ENCODE data around the gene NINJ1.

Gene NINJ1

DNA sequence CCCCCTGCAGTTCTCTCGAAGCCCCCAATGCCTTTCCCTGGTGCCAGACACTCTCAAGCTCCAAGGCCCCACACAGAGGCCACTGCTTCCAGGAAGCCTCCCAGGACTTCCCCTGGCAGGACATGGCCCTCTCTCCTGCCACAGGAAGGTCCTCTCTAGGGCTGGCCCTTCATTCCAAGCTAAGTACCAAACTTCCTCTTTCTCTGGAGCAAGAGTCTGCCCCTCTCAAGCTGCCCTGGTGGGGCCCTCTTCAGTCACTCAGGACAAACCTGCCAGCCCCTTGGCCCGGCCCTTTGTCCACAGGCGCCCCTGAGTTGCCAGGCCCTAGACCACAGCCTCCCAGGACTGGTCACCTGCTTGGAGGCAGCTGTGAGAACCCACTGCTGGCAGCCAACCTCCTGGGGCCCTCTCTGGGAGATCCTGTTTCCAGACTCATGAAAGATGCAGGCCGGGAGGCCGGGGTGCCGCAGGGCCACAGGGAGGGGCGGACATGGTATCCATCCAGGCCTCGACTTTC lies 6.6 kb downstream of the NINJ1 start:
- H4K8ac ChIP-seq (ENCODE audit: low read depth, low read length), result no peak overlapping the region
- no peak overlapping the region for H3K4me2 ChIP-seq (ENCODE audit: insufficient read depth, low read length, poor library complexity, severe bottlenecking)
- WGBS, 2 donors (ENCODE audit: extremely low coverage in 2 of 2, insufficient read length in 2 of 2, insufficient replicate concordance in 1 of 2), result no CpG with 5 or more reads among the region's 8 CpGs
- H4K91ac ChIP-seq (ENCODE audit: low read depth, low read length, poor library complexity), result no peak overlapping the region
- peaks cover 14 to 18% of the 10 kb centered on the region in 2 donors for H3K4me1 ChIP-seq (ENCODE audit: control insufficient read depth in 2 of 2, insufficient read depth in 1 of 2, low read depth in 1 of 2, low read length in 2 of 2)
- H3K27me3 ChIP-seq (ENCODE audit: control insufficient read depth in 3 of 3, insufficient read depth in 3 of 3, low read depth in 1 of 3, low read length in 3 of 3), result no peaks in the 10 kb centered on the region
- H3K14ac ChIP-seq (ENCODE audit: low read length), result no peak overlapping the region
- no peak overlapping the region for H2BK12ac ChIP-seq (ENCODE audit: low read length)
- H3K9me3 ChIP-seq (replicated peaks in 1 of 2; ENCODE audit: control insufficient read depth in 2 of 2, insufficient read depth in 1 of 2, low read depth in 1 of 2, low read length in 2 of 2), result no peaks in the 10 kb centered on the region
- H3K36me3 ChIP-seq (replicated peaks in 1 of 2; ENCODE audit: control insufficient read depth in 2 of 2, insufficient read depth in 2 of 2, low read length in 2 of 2), result peaks cover 10% of the 10 kb centered on the region in 2 donors
- peak overlapping the region; percentile 20 for H3K18ac ChIP-seq (ENCODE audit: low read length)
- H3K23ac ChIP-seq (ENCODE audit: low read depth, low read length, poor library complexity), result no peak overlapping the region
- peaks cover 12% of the 10 kb centered on the region for H3K79me1 ChIP-seq (ENCODE audit: low read depth, low read length)
- H2BK120ac ChIP-seq (ENCODE audit: low read depth, low read length), result no peak overlapping the region
- no peak for DNase-seq (ENCODE audit: low spot score)
- no peak overlapping the region for H2AFZ ChIP-seq (ENCODE audit: low read length)
- H3K4ac ChIP-seq (ENCODE audit: low read length), result no peak overlapping the region
- H3K9ac ChIP-seq (ENCODE audit: low read depth, low read length, poor library complexity), result no peak overlapping the region
- no peak overlapping the region for H2AK5ac ChIP-seq (ENCODE audit: low read depth, low read length)
- H3K27ac ChIP-seq (replicated peaks; ENCODE audit: low read length), result no peak overlapping the region
- no peak overlapping the region for H3K4me3 ChIP-seq (ENCODE audit: low read length in 2 of 2)
- H2BK5ac ChIP-seq (ENCODE audit: low read length), result no peak overlapping the region
- H2BK15ac ChIP-seq (ENCODE audit: low read length), result no peak overlapping the region

GRCh38 chr9:93126825-93127368 lies 7.2 kb downstream of the NINJ1 start:
- Histone ChIP-seq H3K27ac (replicated peaks; ENCODE audit: low read length) (peak overlapping the region; percentile 42), H3K79me1 (ENCODE audit: low read depth, low read length) (peaks cover 8% of the 10 kb centered on the region), H3K9ac (ENCODE audit: low read depth, low read length, poor library complexity) (no peak overlapping the region), H3K4ac (ENCODE audit: low read length) (no peak overlapping the region), H3K36me3 (replicated peaks in 1 of 2; ENCODE audit: control insufficient read depth in 2 of 2, insufficient read depth in 2 of 2, low read length in 2 of 2) (peaks cover 10% of the 10 kb centered on the region in 2 donors), H3K9me3 (replicated peaks in 1 of 2; ENCODE audit: control insufficient read depth in 2 of 2, insufficient read depth in 1 of 2, low read depth in 1 of 2, low read length in 2 of 2) (no peaks in the 10 kb centered on the region), H2BK15ac (ENCODE audit: low read length) (no peak overlapping the region), H3K27me3 (ENCODE audit: control insufficient read depth in 3 of 3, insufficient read depth in 3 of 3, low read depth in 1 of 3, low read length in 3 of 3) (no peaks in the 10 kb centered on the region), H2BK12ac (ENCODE audit: low read length) (no peak overlapping the region), H3K4me1 (ENCODE audit: control insufficient read depth in 2 of 2, insufficient read depth in 1 of 2, low read depth in 1 of 2, low read length in 2 of 2) (peaks cover 12 to 18% of the 10 kb centered on the region in 2 donors), H4K8ac (ENCODE audit: low read depth, low read length) (no peak overlapping the region), H3K4me3 (ENCODE audit: low read length in 2 of 2) (no peak overlapping the region), H3K14ac (ENCODE audit: low read length) (no peak overlapping the region), H3K18ac (ENCODE audit: low read length) (peak overlapping the region; percentile 64), H4K91ac (ENCODE audit: low read depth, low read length, poor library complexity) (no peak overlapping the region), H2BK120ac (ENCODE audit: low read depth, low read length) (no peak overlapping the region), H2AFZ (ENCODE audit: low read length) (peak overlapping the region; percentile 42), H2AK5ac (ENCODE audit: low read depth, low read length) (no peak overlapping the region), H3K23ac (ENCODE audit: low read depth, low read length, poor library complexity) (no peak overlapping the region), H3K4me2 (ENCODE audit: insufficient read depth, low read length, poor library complexity, severe bottlenecking) (no peak overlapping the region), H2BK5ac (ENCODE audit: low read length) (no peak overlapping the region)
- WGBS, 2 donors (ENCODE audit: extremely low coverage in 2 of 2, insufficient read length in 2 of 2, insufficient replicate concordance in 1 of 2), result no CpG with 5 or more reads among the region's 18 CpGs
- DNase-seq (ENCODE audit: low spot score), result no peak

DNA sequence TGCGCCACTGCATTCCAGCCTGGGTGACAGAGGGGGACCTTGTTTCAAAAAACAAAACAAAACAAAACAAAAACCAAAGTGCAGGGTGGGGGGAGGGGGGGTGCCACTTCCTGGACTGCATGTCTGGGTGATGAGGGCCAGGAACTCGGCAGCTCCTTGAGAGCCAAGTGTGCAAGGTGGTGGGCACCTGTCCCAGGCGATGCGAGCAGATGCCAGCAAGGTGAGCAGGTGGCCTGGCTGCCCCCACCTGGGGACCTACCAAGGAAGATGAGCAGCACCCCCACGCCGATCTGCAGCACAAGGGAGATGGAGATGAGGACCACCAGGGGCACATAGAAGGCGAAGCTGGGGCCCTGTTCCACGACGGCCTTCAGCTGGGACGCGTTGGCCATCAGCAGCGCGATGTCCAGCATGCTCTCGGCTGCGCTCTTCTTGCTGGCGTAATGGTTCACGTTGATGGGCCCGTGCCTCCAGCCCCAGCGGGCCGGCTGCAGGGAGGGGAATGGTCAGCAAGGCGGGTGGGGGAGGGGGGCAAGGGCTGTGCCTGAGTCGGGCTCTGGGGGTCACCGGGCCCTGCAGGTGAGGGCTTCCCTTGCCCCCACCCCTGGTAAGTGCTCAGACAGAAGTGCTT lies 7.8 kb downstream of the NINJ1 start:
- Histone ChIP-seq H3K4me2 (ENCODE audit: insufficient read depth, low read length, poor library complexity, severe bottlenecking) (no peak overlapping the region), H4K91ac (ENCODE audit: low read depth, low read length, poor library complexity) (no peak overlapping the region), H3K14ac (ENCODE audit: low read length) (peak overlapping the region; percentile 91), H2AK5ac (ENCODE audit: low read depth, low read length) (no peak overlapping the region), H3K9me3 (replicated peaks in 1 of 2; ENCODE audit: control insufficient read depth in 2 of 2, insufficient read depth in 1 of 2, low read depth in 1 of 2, low read length in 2 of 2) (no peaks in the 10 kb centered on the region), H2AFZ (ENCODE audit: low read length) (peak overlapping the region; percentile 42), H3K23ac (ENCODE audit: low read depth, low read length, poor library complexity) (no peak overlapping the region), H3K27me3 (ENCODE audit: control insufficient read depth in 3 of 3, insufficient read depth in 3 of 3, low read depth in 1 of 3, low read length in 3 of 3) (no peaks in the 10 kb centered on the region), H3K18ac (ENCODE audit: low read length) (peak overlapping the region; percentile 95), H2BK120ac (ENCODE audit: low read depth, low read length) (no peak overlapping the region), H4K8ac (ENCODE audit: low read depth, low read length) (no peak overlapping the region), H3K4ac (ENCODE audit: low read length) (no peak overlapping the region), H2BK15ac (ENCODE audit: low read length) (peak overlapping the region; percentile 99), H2BK12ac (ENCODE audit: low read length) (no peak overlapping the region), H3K4me3 (ENCODE audit: low read length in 2 of 2) (no peak overlapping the region), H3K79me1 (ENCODE audit: low read depth, low read length) (peaks cover 5% of the 10 kb centered on the region), H3K9ac (ENCODE audit: low read depth, low read length, poor library complexity) (peak overlapping the region; percentile 76), H3K36me3 (replicated peaks in 1 of 2; ENCODE audit: control insufficient read depth in 2 of 2, insufficient read depth in 2 of 2, low read length in 2 of 2) (peaks cover 10 to 12% of the 10 kb centered on the region in 2 donors), H3K27ac (replicated peaks; ENCODE audit: low read length) (no peak overlapping the region), H3K4me1 (ENCODE audit: control insufficient read depth in 2 of 2, insufficient read depth in 1 of 2, low read depth in 1 of 2, low read length in 2 of 2) (peaks cover 12 to 18% of the 10 kb centered on the region in 2 donors), H2BK5ac (ENCODE audit: low read length) (peak overlapping the region; percentile 70)
- WGBS, 2 donors (ENCODE audit: extremely low coverage in 2 of 2, insufficient read length in 2 of 2, insufficient replicate concordance in 1 of 2), result no CpG with 5 or more reads among the region's 23 CpGs
- no peak for DNase-seq (ENCODE audit: low spot score)

GRCh38 chr9:93125331-93125894 lies 8.6 kb downstream of the NINJ1 start:
- H3K36me3 ChIP-seq (replicated peaks in 1 of 2; ENCODE audit: control insufficient read depth in 2 of 2, insufficient read depth in 2 of 2, low read length in 2 of 2), result peaks cover 10 to 12% of the 10 kb centered on the region in 2 donors
- no peak overlapping the region for H2BK15ac ChIP-seq (ENCODE audit: low read length)
- no CpG with 5 or more reads among the region's 10 CpGs for WGBS, 2 donors (ENCODE audit: extremely low coverage in 2 of 2, insufficient read length in 2 of 2, insufficient replicate concordance in 1 of 2)
- H4K8ac ChIP-seq (ENCODE audit: low read depth, low read length), result no peak overlapping the region
- H3K4me2 ChIP-seq (ENCODE audit: insufficient read depth, low read length, poor library complexity, severe bottlenecking), result no peak overlapping the region
- H3K23ac ChIP-seq (ENCODE audit: low read depth, low read length, poor library complexity), result no peak overlapping the region
- no peak overlapping the region for H3K14ac ChIP-seq (ENCODE audit: low read length)
- H3K4ac ChIP-seq (ENCODE audit: low read length), result no peak overlapping the region
- no peak overlapping the region for H2AK5ac ChIP-seq (ENCODE audit: low read depth, low read length)
- H2AFZ ChIP-seq (ENCODE audit: low read length), result no peak overlapping the region
- H3K9ac ChIP-seq (ENCODE audit: low read depth, low read length, poor library complexity), result no peak overlapping the region
- no peak overlapping the region for H3K4me3 ChIP-seq (ENCODE audit: low read length in 2 of 2)
- peaks cover 12 to 18% of the 10 kb centered on the region in 2 donors for H3K4me1 ChIP-seq (ENCODE audit: control insufficient read depth in 2 of 2, insufficient read depth in 1 of 2, low read depth in 1 of 2, low read length in 2 of 2)
- no peak overlapping the region for H2BK12ac ChIP-seq (ENCODE audit: low read length)
- DNase-seq (ENCODE audit: low spot score), result no peak
- no peak overlapping the region for H3K27ac ChIP-seq (replicated peaks; ENCODE audit: low read length)
- H3K18ac ChIP-seq (ENCODE audit: low read length), result no peak overlapping the region
- no peak overlapping the region for H2BK5ac ChIP-seq (ENCODE audit: low read length)
- H3K27me3 ChIP-seq (ENCODE audit: control insufficient read depth in 3 of 3, insufficient read depth in 3 of 3, low read depth in 1 of 3, low read length in 3 of 3), result no peaks in the 10 kb centered on the region
- peaks cover 5% of the 10 kb centered on the region for H3K79me1 ChIP-seq (ENCODE audit: low read depth, low read length)
- H3K9me3 ChIP-seq (replicated peaks in 1 of 2; ENCODE audit: control insufficient read depth in 2 of 2, insufficient read depth in 1 of 2, low read depth in 1 of 2, low read length in 2 of 2), result no peaks in the 10 kb centered on the region
- no peak overlapping the region for H4K91ac ChIP-seq (ENCODE audit: low read depth, low read length, poor library complexity)
- no peak overlapping the region for H2BK120ac ChIP-seq (ENCODE audit: low read depth, low read length)

Measured in neuronal stem cell (in vitro differentiated cells).